NCI-H345 treated with DMSO at 0.1 percent for 48 hours (cell line): ENCODE data around the gene RFXANK.
"Not testable (repeated sequence)": the region's sequence is repeated elsewhere in the genome, so short reads cannot be mapped to it uniquely, and the experiment has no call there.

Source experiments
- DNase-seq: peaks from one replicate; lab custom pipeline; 2025; ENCODE audit not compliant: unreplicated experiment; lab: John Stamatoyannopoulos, UW

The RFXANK gene

GRCh38 chr19:19192078-19192882 lies at the start of gene RFXANK, which contains the start of gene BORCS8:
RFXANK (plus strand) TSS chr19:19192258; CDS start chr19:19193947, 1,689 bp downstream.
BORCS8 (minus strand) TSS chr19:19192152; CDS start chr19:19192117, 35 bp downstream.
- DNase-seq: peak; percentile 94

- no peak for DNase-seq
Measured at GRCh38 chr19:19142347-19142746, 49.7 kb upstream of the RFXANK start.

GRCh38 chr19:19145281-19145680 lies 46.8 kb upstream of the RFXANK start:
- DNase-seq: no peak

- DNase-seq: no peak
Measured at GRCh38 chr19:19145684-19146608, 46.1 kb upstream of the RFXANK start.

GRCh38 chr19:19146865-19147264 lies 45.2 kb upstream of the RFXANK start:
- no peak for DNase-seq

- DNase-seq: no peak
Measured at GRCh38 chr19:19147344-19147743, 44.7 kb upstream of the RFXANK start.

GRCh38 chr19:19148504-19148903 lies 43.6 kb upstream of the RFXANK start:
- not testable (repeated sequence) for DNase-seq

GRCh38 chr19:19149435-19149834 lies 42.6 kb upstream of the RFXANK start:
- no peak for DNase-seq

GRCh38 chr19:19151418-19151817 lies 40.6 kb upstream of the RFXANK start:
- DNase-seq: no peak

GRCh38 chr19:19152668-19153384 lies 39.2 kb upstream of the RFXANK start:
- no peak for DNase-seq

GRCh38 chr19:19154768-19155494 lies 37.1 kb upstream of the RFXANK start:
- no peak for DNase-seq

- DNase-seq: no peak
Measured at GRCh38 chr19:19155495-19156219, 36.4 kb upstream of the RFXANK start.

GRCh38 chr19:19157808-19158207 lies 34.2 kb upstream of the RFXANK start:
- no peak for DNase-seq

GRCh38 chr19:19159534-19159933 lies 32.5 kb upstream of the RFXANK start:
- DNase-seq: no peak

- DNase-seq: no peak
Measured at GRCh38 chr19:19160461-19161035, 31.5 kb upstream of the RFXANK start.

GRCh38 chr19:19162495-19162894 lies 29.6 kb upstream of the RFXANK start:
- DNase-seq: no peak

GRCh38 chr19:19165396-19165795 lies 26.7 kb upstream of the RFXANK start:
- DNase-seq: no peak

GRCh38 chr19:19167612-19168011 lies 24.4 kb upstream of the RFXANK start:
- no peak for DNase-seq

- DNase-seq: no peak
Measured at GRCh38 chr19:19169236-19170052, 22.6 kb upstream of the RFXANK start.
